Peyer's patch (tissue), 4 donors: ENCODE results near the gene CMKLR1.

Source experiments
- POLR2A ChIP-seq, 2 donors: fragments of 450-650 bp; IDR thresholded peaks; one replicate each; pipeline ENCODE4 v1.5.1; 2017; ENCODE audit warnings: antibody characterized with exemption in 2 of 2, mild to moderate bottlenecking in 2 of 2, moderate library complexity in 2 of 2
- TF ChIP-seq, protein P1 (sequence below), 6 experiments: fragments of 450-650 bp in 4 of 6; fragments of 200-600 bp in 2 of 6; sonication (generic) in 1 of 6; IDR thresholded peaks; one replicate each; pipeline ENCODE4 v1.5.1; 2017 to 2019; ENCODE audit warnings: antibody characterized with exemption in 6 of 6, mild to moderate bottlenecking in 3 of 6, moderate library complexity in 1 of 6

- TF ChIP-seq, protein P1, sequence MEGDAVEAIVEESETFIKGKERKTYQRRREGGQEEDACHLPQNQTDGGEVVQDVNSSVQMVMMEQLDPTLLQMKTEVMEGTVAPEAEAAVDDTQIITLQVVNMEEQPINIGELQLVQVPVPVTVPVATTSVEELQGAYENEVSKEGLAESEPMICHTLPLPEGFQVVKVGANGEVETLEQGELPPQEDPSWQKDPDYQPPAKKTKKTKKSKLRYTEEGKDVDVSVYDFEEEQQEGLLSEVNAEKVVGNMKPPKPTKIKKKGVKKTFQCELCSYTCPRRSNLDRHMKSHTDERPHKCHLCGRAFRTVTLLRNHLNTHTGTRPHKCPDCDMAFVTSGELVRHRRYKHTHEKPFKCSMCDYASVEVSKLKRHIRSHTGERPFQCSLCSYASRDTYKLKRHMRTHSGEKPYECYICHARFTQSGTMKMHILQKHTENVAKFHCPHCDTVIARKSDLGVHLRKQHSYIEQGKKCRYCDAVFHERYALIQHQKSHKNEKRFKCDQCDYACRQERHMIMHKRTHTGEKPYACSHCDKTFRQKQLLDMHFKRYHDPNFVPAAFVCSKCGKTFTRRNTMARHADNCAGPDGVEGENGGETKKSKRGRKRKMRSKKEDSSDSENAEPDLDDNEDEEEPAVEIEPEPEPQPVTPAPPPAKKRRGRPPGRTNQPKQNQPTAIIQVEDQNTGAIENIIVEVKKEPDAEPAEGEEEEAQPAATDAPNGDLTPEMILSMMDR (IDR thresholded peaks at IDR 0.05) = no peak
- TF ChIP-seq POLR2A (IDR thresholded peaks at IDR 0.05) = no peak
Observed at GRCh38 chr12:108304633-108305032, 34.5 kb downstream of the CMKLR1 start.
